Suppressor macrophage treated with lipopolysaccharide for 1 hour (primary cell): Measurements from ENCODE around the gene COG7.
"Not testable (repeated sequence)": the region's sequence is repeated elsewhere in the genome, so short reads cannot be mapped to it uniquely, and the experiment has no call there.

Source experiments
- DNase-seq, 3 donors: peaks; one replicate each; pipeline ENCODE4 v3.0.0-alpha.2; 2020 to 2022

The COG7 gene

GRCh38 chr16:23469814-23470213 lies 16.8 kb upstream of the COG7 start:
- DNase-seq, result no peak

GRCh38 chr16:23466162-23466885 lies 13.3 kb upstream of the COG7 start:
- DNase-seq, result no peak

- DNase-seq, result no peak
Observed at GRCh38 chr16:23465179-23465578, 12.2 kb upstream of the COG7 start.

GRCh38 chr16:23464196-23464595 lies 11.2 kb upstream of the COG7 start:
- no peak for DNase-seq

GRCh38 chr16:23462994-23463393 lies 10.0 kb upstream of the COG7 start:
- DNase-seq, result not testable (repeated sequence)

GRCh38 chr16:23453338-23454052 lies 506 bp upstream of the COG7 start:
- DNase-seq, result no peak

- DNase-seq, result peak in 1 of 3 donors; percentile 5
Observed at GRCh38 chr16:23452221-23452571, 793 bp downstream of the COG7 start.

GRCh38 chr16:23448392-23448791 lies 4.6 kb downstream of the COG7 start:
- DNase-seq, result no peak

- not testable (repeated sequence) for DNase-seq
Observed at GRCh38 chr16:23437542-23437941, 15.4 kb downstream of the COG7 start.

- DNase-seq, result no peak
Observed at GRCh38 chr16:23436951-23437350, 16.0 kb downstream of the COG7 start.

- DNase-seq, result peak; percentile 77 to 79 (median 78)
Observed at GRCh38 chr16:23435500-23435899, 17.5 kb downstream of the COG7 start.

GRCh38 chr16:23434380-23434779 lies 18.6 kb downstream of the COG7 start:
- DNase-seq, result peak; percentile 69 to 79 (median 72)

GRCh38 chr16:23433261-23433920 lies 19.6 kb downstream of the COG7 start:
- DNase-seq, result no peak

- no peak for DNase-seq
Observed at GRCh38 chr16:23432176-23433128, 20.5 kb downstream of the COG7 start.

- peak; percentile 16 to 46 (median 24) for DNase-seq
Observed at GRCh38 chr16:23428351-23428750, 24.6 kb downstream of the COG7 start.

- DNase-seq, result no peak
Observed at GRCh38 chr16:23424292-23424958, 28.6 kb downstream of the COG7 start.

GRCh38 chr16:23423496-23424049 lies 29.4 kb downstream of the COG7 start:
- DNase-seq, result no peak

- no peak for DNase-seq
Observed at GRCh38 chr16:23420011-23420410, 33.0 kb downstream of the COG7 start.

GRCh38 chr16:23416816-23417215 lies 36.2 kb downstream of the COG7 start:
- DNase-seq, result no peak

GRCh38 chr16:23414731-23415130 lies 38.3 kb downstream of the COG7 start:
- DNase-seq, result no peak

- DNase-seq, result no peak
Observed at GRCh38 chr16:23410176-23410575, 42.8 kb downstream of the COG7 start.

GRCh38 chr16:23409522-23409921 lies 43.5 kb downstream of the COG7 start:
- DNase-seq, result no peak
